ENCODE results near the gene ACR. TPM values are rescaled to one million over a fixed set of nuclear protein-coding genes. Genes with fewer than 3 reads are reported as not detected.

Gene ACR
- total and polyA plus RNA-seq, 2 of the 13 experiments (the other 11 are each of a cell fraction or from before 2014, with no cell fraction given), result 0.15 TPM; not detected in 1

DNA sequence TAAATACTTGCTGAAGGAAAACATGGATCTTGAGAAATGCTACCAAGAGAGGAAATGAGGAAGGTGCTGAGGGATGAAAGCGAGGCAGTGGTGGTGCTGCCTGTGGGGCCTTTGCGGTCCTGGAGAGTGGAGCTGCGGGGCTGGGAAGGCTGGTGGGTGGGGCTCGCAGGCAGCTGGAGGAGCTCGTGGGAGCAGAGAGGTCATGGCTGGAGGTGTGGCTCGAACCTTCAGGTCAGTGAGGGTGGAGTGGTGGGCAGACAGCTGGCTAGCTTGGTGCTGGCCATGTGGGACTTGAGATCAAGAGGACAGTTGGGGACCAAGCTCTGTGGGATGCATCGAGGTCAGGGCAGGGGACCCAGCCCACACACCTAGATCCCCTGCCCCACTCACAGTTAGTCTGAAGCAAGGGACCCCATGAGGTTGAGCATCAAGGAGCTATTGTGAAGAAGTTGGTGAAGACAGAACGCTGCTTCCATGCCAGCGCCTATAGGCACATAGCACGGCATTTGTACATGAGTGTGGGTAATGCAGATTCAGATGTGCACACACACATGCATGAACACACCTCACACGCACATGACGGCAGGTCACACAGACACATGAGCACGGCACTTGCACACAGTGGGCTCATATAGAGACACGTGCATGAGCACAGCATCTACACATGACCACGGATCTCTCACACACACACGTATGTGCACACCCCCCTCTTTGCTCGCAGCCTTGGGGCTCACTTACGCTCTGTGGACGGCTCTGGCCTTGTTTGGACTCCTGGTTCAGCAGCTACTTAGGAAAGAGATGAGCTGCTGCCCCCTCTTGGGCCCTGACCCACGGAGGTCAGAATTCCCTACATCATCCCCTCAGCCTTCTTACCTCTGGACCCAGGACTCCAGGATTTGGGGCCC lies 34.9 kb upstream of the ACR start (continued):
- TF ChIP-seq, protein P1, sequence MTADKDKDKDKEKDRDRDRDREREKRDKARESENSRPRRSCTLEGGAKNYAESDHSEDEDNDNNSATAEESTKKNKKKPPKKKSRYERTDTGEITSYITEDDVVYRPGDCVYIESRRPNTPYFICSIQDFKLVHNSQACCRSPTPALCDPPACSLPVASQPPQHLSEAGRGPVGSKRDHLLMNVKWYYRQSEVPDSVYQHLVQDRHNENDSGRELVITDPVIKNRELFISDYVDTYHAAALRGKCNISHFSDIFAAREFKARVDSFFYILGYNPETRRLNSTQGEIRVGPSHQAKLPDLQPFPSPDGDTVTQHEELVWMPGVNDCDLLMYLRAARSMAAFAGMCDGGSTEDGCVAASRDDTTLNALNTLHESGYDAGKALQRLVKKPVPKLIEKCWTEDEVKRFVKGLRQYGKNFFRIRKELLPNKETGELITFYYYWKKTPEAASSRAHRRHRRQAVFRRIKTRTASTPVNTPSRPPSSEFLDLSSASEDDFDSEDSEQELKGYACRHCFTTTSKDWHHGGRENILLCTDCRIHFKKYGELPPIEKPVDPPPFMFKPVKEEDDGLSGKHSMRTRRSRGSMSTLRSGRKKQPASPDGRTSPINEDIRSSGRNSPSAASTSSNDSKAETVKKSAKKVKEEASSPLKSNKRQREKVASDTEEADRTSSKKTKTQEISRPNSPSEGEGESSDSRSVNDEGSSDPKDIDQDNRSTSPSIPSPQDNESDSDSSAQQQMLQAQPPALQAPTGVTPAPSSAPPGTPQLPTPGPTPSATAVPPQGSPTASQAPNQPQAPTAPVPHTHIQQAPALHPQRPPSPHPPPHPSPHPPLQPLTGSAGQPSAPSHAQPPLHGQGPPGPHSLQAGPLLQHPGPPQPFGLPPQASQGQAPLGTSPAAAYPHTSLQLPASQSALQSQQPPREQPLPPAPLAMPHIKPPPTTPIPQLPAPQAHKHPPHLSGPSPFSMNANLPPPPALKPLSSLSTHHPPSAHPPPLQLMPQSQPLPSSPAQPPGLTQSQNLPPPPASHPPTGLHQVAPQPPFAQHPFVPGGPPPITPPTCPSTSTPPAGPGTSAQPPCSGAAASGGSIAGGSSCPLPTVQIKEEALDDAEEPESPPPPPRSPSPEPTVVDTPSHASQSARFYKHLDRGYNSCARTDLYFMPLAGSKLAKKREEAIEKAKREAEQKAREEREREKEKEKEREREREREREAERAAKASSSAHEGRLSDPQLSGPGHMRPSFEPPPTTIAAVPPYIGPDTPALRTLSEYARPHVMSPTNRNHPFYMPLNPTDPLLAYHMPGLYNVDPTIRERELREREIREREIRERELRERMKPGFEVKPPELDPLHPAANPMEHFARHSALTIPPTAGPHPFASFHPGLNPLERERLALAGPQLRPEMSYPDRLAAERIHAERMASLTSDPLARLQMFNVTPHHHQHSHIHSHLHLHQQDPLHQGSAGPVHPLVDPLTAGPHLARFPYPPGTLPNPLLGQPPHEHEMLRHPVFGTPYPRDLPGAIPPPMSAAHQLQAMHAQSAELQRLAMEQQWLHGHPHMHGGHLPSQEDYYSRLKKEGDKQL (CRISPR knock-in tag; IDR thresholded peaks at IDR 0.05; ENCODE audit: low read depth), result no peak
- no peak for TF ChIP-seq ZNF761 (CRISPR knock-in tag; conservative IDR thresholded peaks at IDR 0.05)

GRCh38 chr22:50703726-50704509 lies 34.1 kb upstream of the ACR start:
- Histone ChIP-seq H4K20me1 (ENCODE audit: insufficient read depth, low read length) (no peaks in the 10 kb centered on the region), H3K4me1 (ENCODE audit: insufficient read depth, low read length) (peaks cover 37% of the 10 kb centered on the region), H3K36me3 (replicated peaks in 1 of 2; ENCODE audit: control insufficient read depth in 1 of 2, insufficient read depth in 2 of 2, low read length in 2 of 2) (peaks cover 13 to 39% of the 10 kb centered on the region in 2 experiments), H3K27ac (ENCODE audit: extremely low read length, insufficient read depth, low read length) (no peak overlapping the region), H3K4me3 (replicated peaks in 1 of 3; ENCODE audit: insufficient read depth in 1 of 3, low read depth in 2 of 3, low read length in 3 of 3) (no peak overlapping the region), H3K27me3 (ENCODE audit: control insufficient read depth in 1 of 2, insufficient read depth in 2 of 2, low read length in 2 of 2) (no peaks in the 10 kb centered on the region), H3K79me2 (ENCODE audit: insufficient read depth, low read length) (peaks cover 30% of the 10 kb centered on the region), H3K9ac (ENCODE audit: insufficient read depth, low read depth, low read length) (no peak overlapping the region), H2AFZ (ENCODE audit: low read length) (no peak overlapping the region), H3K9me3 (ENCODE audit: low read length) (no peaks in the 10 kb centered on the region), H3K4me2 (ENCODE audit: low read depth, low read length) (no peak overlapping the region)
- ATAC-seq, result no peak
- no peak for DNase-seq (ENCODE audit: low spot score)
- intact Hi-C loops (cut with micrococcal nuclease; ENCODE audit: unreplicated experiment) (no loop called here), in situ Hi-C loops (cut with HindIII; ENCODE audit: extremely low pct_ligation_motif_present, low pct_unique_long_range_greater_than_20kb) (no loop called here)
- 96% methylated on average over 30 of the region's 36 CpGs for WGBS (ENCODE audit: low lambda C conversion rate)
- no TSS peak for BruUV-seq (replicated peaks)
- no peak for FAIRE-seq
- POLR2A ChIA-PET, result no interaction called here
- CTCF ChIA-PET (ENCODE audit: low intra/inter-chr PET ratio, low total read pairs), result no interaction called here
- TF ChIP-seq MEIS2 (CRISPR knock-in tag; IDR thresholded peaks at IDR 0.05) (no peak), ZBTB14 (CRISPR knock-in tag; IDR thresholded peaks at IDR 0.05) (no peak), BRCA1 (CRISPR knock-in tag; IDR thresholded peaks at IDR 0.05) (no peak), ZNF138 (CRISPR knock-in tag; IDR thresholded peaks at IDR 0.05; ENCODE audit: low read depth) (no peak), HNF1A (IDR thresholded peaks at IDR 0.05; ENCODE audit: low read depth) (no peak), HNF1A (CRISPR knock-in tag; IDR thresholded peaks at IDR 0.05; ENCODE audit: borderline replicate concordance) (no peak), MEIS1 (CRISPR knock-in tag; IDR thresholded peaks at IDR 0.05; ENCODE audit: borderline replicate concordance) (no peak)

Data from HepG2 (cell line).